ENCODE measurements around the gene TRPV3. TPM values are rescaled to one million over a fixed set of nuclear protein-coding genes. Genes with fewer than 3 reads are reported as not detected.

TRPV3 gene
- total RNA-seq, 1 experiment from 2014 or later: 3.6 TPM

- no peaks in the 10 kb centered on the region for H3K27me3 ChIP-seq (ENCODE audit: low read length)
- POLR2A ChIA-PET (ENCODE audit: unreplicated experiment): no interaction called here
- no peak for DNase-seq
- TF ChIP-seq EZH2 (IDR thresholded peaks at IDR 0.05; ENCODE audit: low read length, unreplicated experiment): no peak
- TF ChIP-seq EZH2phosphoT487 (IDR thresholded peaks at IDR 0.05; ENCODE audit: borderline replicate concordance, low read length): no peak
- TF ChIP-seq, protein P1, sequence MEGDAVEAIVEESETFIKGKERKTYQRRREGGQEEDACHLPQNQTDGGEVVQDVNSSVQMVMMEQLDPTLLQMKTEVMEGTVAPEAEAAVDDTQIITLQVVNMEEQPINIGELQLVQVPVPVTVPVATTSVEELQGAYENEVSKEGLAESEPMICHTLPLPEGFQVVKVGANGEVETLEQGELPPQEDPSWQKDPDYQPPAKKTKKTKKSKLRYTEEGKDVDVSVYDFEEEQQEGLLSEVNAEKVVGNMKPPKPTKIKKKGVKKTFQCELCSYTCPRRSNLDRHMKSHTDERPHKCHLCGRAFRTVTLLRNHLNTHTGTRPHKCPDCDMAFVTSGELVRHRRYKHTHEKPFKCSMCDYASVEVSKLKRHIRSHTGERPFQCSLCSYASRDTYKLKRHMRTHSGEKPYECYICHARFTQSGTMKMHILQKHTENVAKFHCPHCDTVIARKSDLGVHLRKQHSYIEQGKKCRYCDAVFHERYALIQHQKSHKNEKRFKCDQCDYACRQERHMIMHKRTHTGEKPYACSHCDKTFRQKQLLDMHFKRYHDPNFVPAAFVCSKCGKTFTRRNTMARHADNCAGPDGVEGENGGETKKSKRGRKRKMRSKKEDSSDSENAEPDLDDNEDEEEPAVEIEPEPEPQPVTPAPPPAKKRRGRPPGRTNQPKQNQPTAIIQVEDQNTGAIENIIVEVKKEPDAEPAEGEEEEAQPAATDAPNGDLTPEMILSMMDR (conservative IDR thresholded peaks at IDR 0.05; ENCODE audit: low read depth, low read length): no peak
- no peak overlapping the region for H3K27ac ChIP-seq (ENCODE audit: low read length)
- H3K4me2 ChIP-seq (ENCODE audit: low read length): no peak overlapping the region
- ATAC-seq: no peak
- no peaks in the 10 kb centered on the region for H3K9me3 ChIP-seq (ENCODE audit: low read length)
- no peak overlapping the region for H3K9ac ChIP-seq (ENCODE audit: low read length)
- no peak overlapping the region for H2AFZ ChIP-seq (ENCODE audit: low read length)
- H3K36me3 ChIP-seq (ENCODE audit: low read depth, low read length): no peaks in the 10 kb centered on the region
- intact Hi-C loops (cut with micrococcal nuclease): no loop called here
- BruUV-seq (replicated peaks): no TSS peak
- no peaks in the 10 kb centered on the region for H4K20me1 ChIP-seq (ENCODE audit: low read length)
- no peaks in the 10 kb centered on the region for H3F3A ChIP-seq (ENCODE audit: low read length, unreplicated experiment)
- H3K4me1 ChIP-seq (ENCODE audit: insufficient read depth, low read length): no peaks in the 10 kb centered on the region
- no peaks in the 10 kb centered on the region for H3K9me2 ChIP-seq (replicated peaks; ENCODE audit: low read length)
- CTCF ChIA-PET: no interaction called here
- no peak overlapping the region for H3K4me3 ChIP-seq (ENCODE audit: low read length)
- H3K79me2 ChIP-seq (ENCODE audit: low read length): no peaks in the 10 kb centered on the region
Measured at GRCh38 chr17:3543453-3543852, 14.2 kb downstream of the TRPV3 start.

DNA sequence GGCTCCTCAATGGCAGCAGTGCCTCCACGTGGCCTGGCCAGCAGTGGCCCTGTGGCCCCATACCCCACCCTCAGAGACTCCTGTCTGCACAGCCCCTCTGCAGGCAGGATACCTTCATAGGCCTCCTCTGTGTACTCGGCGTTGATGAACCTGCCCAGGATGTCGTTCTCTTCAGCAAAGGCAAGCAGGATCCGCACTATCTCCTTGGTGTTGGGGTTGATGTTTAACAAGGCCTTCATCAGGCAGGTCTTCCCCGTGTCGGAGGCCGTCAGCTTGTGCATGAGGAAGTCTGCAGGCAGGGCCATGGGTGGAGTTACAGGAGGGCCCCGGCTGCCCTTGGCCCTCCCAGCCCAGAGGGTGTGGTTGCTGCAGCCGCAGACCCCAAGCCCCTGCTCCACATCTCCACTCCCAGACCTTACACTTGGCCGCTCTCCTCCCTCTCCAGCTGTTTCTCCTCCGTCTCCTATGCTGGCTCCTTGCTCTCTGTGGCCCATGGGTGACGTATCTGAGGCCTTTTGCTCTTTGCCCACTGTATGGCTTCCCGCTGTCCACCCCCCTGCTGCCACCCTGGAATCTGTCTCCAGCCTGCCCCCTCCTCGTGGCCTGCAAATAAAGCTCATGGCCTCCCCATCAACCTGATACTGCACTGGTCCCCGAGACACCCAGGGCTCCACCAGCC, 15.1 kb downstream of the TRPV3 start:
- DNase-seq: no peak
- TF ChIP-seq EZH2 (IDR thresholded peaks at IDR 0.05; ENCODE audit: low read length, unreplicated experiment) (no peak), EZH2phosphoT487 (IDR thresholded peaks at IDR 0.05; ENCODE audit: borderline replicate concordance, low read length) (no peak)
- TF ChIP-seq, protein P1 (conservative IDR thresholded peaks at IDR 0.05; ENCODE audit: low read depth, low read length): no peak
- H3K36me3 ChIP-seq (ENCODE audit: low read depth, low read length): no peaks in the 10 kb centered on the region
- no peak overlapping the region for H3K4me2 ChIP-seq (ENCODE audit: low read length)
- H3K9me2 ChIP-seq (replicated peaks; ENCODE audit: low read length): no peaks in the 10 kb centered on the region
- ChIA-PET POLR2A (ENCODE audit: unreplicated experiment) (no interaction called here), CTCF (no interaction called here)
- H3K4me1 ChIP-seq (ENCODE audit: insufficient read depth, low read length): no peaks in the 10 kb centered on the region
- H3K9me3 ChIP-seq (ENCODE audit: low read length): no peaks in the 10 kb centered on the region
- intact Hi-C loops (cut with micrococcal nuclease): no loop called here
- ATAC-seq: no peak
- H3K79me2 ChIP-seq (ENCODE audit: low read length): no peaks in the 10 kb centered on the region
- BruUV-seq (replicated peaks): no TSS peak
- H4K20me1 ChIP-seq (ENCODE audit: low read length): no peaks in the 10 kb centered on the region
- no peaks in the 10 kb centered on the region for H3F3A ChIP-seq (ENCODE audit: low read length, unreplicated experiment)
- no peak overlapping the region for H3K27ac ChIP-seq (ENCODE audit: low read length)
- H2AFZ ChIP-seq (ENCODE audit: low read length): no peak overlapping the region
- H3K9ac ChIP-seq (ENCODE audit: low read length): no peak overlapping the region
- no peak overlapping the region for H3K4me3 ChIP-seq (ENCODE audit: low read length)
- no peaks in the 10 kb centered on the region for H3K27me3 ChIP-seq (ENCODE audit: low read length)

DNA sequence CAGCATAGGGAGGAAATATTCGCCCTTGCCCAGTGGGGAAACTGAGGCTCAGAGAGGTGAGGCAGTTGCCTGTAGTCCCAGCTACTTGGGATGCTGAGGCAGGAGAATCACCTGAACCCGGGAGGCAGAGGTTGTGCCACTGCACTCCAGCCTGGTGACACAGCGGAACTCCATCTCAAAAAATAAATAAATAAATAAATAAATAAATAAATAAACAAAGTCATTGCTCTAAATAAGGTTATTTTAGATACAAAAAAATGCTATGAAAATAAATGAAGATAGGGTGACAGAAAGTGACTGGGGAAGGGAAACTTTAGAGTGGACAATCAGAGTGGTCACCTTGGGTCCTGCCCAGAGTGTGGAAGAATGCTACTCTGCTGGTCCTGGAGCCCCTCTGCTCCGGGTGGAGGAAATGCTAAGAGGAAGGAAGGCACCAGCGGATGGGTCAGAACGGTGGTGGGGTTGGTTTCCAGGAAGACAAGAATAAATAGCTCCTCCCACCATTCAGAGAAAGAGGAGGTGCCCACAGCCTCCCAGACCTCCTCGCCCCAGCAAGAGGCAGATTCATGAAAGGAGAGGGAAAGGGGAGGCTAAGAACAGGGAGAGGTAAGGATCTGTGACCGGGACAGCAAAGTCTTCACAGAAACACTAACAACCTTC, 17.6 kb downstream of the TRPV3 start:
- ChIA-PET POLR2A (ENCODE audit: unreplicated experiment) (no interaction called here), CTCF (no interaction called here)
- intact Hi-C loops (cut with micrococcal nuclease): no loop called here
- Histone ChIP-seq H3K79me2 (ENCODE audit: low read length) (no peaks in the 10 kb centered on the region), H3K27ac (ENCODE audit: low read length) (no peak overlapping the region), H4K20me1 (ENCODE audit: low read length) (no peaks in the 10 kb centered on the region), H3K36me3 (ENCODE audit: low read depth, low read length) (no peaks in the 10 kb centered on the region), H3K9me2 (replicated peaks; ENCODE audit: low read length) (no peaks in the 10 kb centered on the region), H3K9ac (ENCODE audit: low read length) (no peak overlapping the region), H3F3A (ENCODE audit: low read length, unreplicated experiment) (no peaks in the 10 kb centered on the region), H3K4me3 (ENCODE audit: low read length) (no peak overlapping the region), H3K4me1 (ENCODE audit: insufficient read depth, low read length) (peaks cover 3% of the 10 kb centered on the region; the same call in 1 of the 2 replicates), H3K4me2 (ENCODE audit: low read length) (no peak overlapping the region), H3K27me3 (ENCODE audit: low read length) (no peaks in the 10 kb centered on the region), H2AFZ (ENCODE audit: low read length) (no peak overlapping the region), H3K9me3 (ENCODE audit: low read length) (no peaks in the 10 kb centered on the region)
- BruUV-seq (replicated peaks): no TSS peak
- TF ChIP-seq EZH2phosphoT487 (IDR thresholded peaks at IDR 0.05; ENCODE audit: borderline replicate concordance, low read length) (no peak), EZH2 (IDR thresholded peaks at IDR 0.05; ENCODE audit: low read length, unreplicated experiment) (no peak)
- TF ChIP-seq, protein P1 (conservative IDR thresholded peaks at IDR 0.05; ENCODE audit: low read depth, low read length): no peak
- ATAC-seq (no peak), DNase-seq (no peak)
